ENCODE results near the gene HERPUD2. TPM values are rescaled to one million over a fixed set of nuclear protein-coding genes. Genes with fewer than 3 reads are reported as not detected.

The HERPUD2 gene
- total and polyA plus RNA-seq, 2 donors (not counting 3 experiments of a cell fraction or from before 2014, with no cell fraction given): 33.9 to 42.0 TPM

DNA sequence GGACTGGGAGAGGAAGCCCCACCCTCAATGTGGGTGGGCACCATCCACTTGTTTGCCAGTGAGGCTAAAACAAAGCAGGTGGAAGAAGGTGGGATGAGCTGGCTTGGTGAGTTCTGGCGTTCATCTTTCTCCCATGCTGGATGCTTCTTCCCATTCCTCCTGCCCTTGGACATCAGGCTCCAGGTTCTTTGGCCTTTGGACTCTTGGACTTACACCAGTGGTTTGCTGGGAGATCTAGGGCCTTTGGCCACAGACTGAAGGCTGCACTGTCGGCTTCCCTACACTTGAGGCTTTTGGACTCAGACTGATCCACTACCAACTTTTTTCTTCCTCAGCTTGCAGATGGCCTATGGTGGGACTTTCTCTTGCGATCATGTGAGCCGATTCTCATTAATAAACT, 106.3 kb downstream of the HERPUD2 start:
- Histone ChIP-seq H3K9ac (replicated peaks; ENCODE audit: extremely low read depth, insufficient read depth, low read length) (no peak overlapping the region), H3K79me2 (ENCODE audit: control insufficient read depth, insufficient read depth, low read length) (no peaks in the 10 kb centered on the region), H3K4me3 (replicated peaks in 1 of 3; ENCODE audit: insufficient read depth in 1 of 3, low read depth in 1 of 3, low read length in 3 of 3) (no peak overlapping the region), H3K4me1 (ENCODE audit: control insufficient read depth, extremely low read depth, insufficient read depth, low read length) (no peaks in the 10 kb centered on the region), H3K27ac (ENCODE audit: insufficient read depth, low read depth, low read length) (no peak overlapping the region), H3K9me3 (replicated peaks; ENCODE audit: control insufficient read depth, insufficient read depth, low read length) (no peaks in the 10 kb centered on the region), H4K20me1 (replicated peaks; ENCODE audit: control insufficient read depth, extremely low read depth, insufficient read depth, low read length) (no peaks in the 10 kb centered on the region), H3K9me1 (replicated peaks; ENCODE audit: control insufficient read depth, extremely low read depth, insufficient read depth, low read length) (no peaks in the 10 kb centered on the region), H2AFZ (ENCODE audit: low read depth, low read length) (no peak overlapping the region), H3K27me3 (ENCODE audit: control insufficient read depth in 2 of 2, insufficient read depth in 2 of 2, low read length in 2 of 2) (peaks cover 1 to 4% of the 10 kb centered on the region in 2 experiments), H3K4me2 (ENCODE audit: insufficient read depth, low read length) (no peak overlapping the region), H3K36me3 (ENCODE audit: control insufficient read depth in 2 of 2, extremely low read depth in 1 of 2, insufficient read depth in 2 of 2, low read length in 2 of 2) (no peaks in the 10 kb centered on the region)
- intact Hi-C loops (cut with micrococcal nuclease) (no loop called here), dilution Hi-C loops (cut with MboI; ENCODE audit: extremely low pct_ligation_motif_present, low sequenced_read_pairs) (no loop called here)
- no TSS peak for BruUV-seq (replicated peaks)
- ChIA-PET POLR2A (no interaction called here), CTCF (no interaction called here)
- TF ChIP-seq MYC (IDR thresholded peaks at IDR 0.05; ENCODE audit: low read depth, low read length): no peak
- TF ChIP-seq EZH2 (IDR thresholded peaks at IDR 0.05; ENCODE audit: borderline replicate concordance, low read depth, low read length, severe bottlenecking): no peak
- TF ChIP-seq, protein P1, sequence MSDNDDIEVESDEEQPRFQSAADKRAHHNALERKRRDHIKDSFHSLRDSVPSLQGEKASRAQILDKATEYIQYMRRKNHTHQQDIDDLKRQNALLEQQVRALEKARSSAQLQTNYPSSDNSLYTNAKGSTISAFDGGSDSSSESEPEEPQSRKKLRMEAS (IDR thresholded peaks at IDR 0.05; ENCODE audit: insufficient read depth, insufficient read length): no peak
- no peak for TF ChIP-seq FOS (IDR thresholded peaks at IDR 0.05; ENCODE audit: borderline replicate concordance, insufficient read depth, low read length)
- no peak for TF ChIP-seq POLR2A (IDR thresholded peaks at IDR 0.05; ENCODE audit: low read depth, low read length)
- TF ChIP-seq, protein P2, sequence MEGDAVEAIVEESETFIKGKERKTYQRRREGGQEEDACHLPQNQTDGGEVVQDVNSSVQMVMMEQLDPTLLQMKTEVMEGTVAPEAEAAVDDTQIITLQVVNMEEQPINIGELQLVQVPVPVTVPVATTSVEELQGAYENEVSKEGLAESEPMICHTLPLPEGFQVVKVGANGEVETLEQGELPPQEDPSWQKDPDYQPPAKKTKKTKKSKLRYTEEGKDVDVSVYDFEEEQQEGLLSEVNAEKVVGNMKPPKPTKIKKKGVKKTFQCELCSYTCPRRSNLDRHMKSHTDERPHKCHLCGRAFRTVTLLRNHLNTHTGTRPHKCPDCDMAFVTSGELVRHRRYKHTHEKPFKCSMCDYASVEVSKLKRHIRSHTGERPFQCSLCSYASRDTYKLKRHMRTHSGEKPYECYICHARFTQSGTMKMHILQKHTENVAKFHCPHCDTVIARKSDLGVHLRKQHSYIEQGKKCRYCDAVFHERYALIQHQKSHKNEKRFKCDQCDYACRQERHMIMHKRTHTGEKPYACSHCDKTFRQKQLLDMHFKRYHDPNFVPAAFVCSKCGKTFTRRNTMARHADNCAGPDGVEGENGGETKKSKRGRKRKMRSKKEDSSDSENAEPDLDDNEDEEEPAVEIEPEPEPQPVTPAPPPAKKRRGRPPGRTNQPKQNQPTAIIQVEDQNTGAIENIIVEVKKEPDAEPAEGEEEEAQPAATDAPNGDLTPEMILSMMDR (IDR thresholded peaks at IDR 0.05; ENCODE audit: extremely low read depth in 1 of 2, insufficient read depth in 1 of 2, low read depth in 1 of 2, low read length in 2 of 2): no peak
- no peak for TF ChIP-seq POLR2AphosphoS5 (IDR thresholded peaks at IDR 0.05; ENCODE audit: insufficient read depth, low read depth, low read length)
- no peak for TF ChIP-seq GATA2 (IDR thresholded peaks at IDR 0.05; ENCODE audit: insufficient read depth, insufficient read length, low read depth, low read length)
- no peak for TF ChIP-seq JUN (IDR thresholded peaks at IDR 0.05; ENCODE audit: borderline replicate concordance, insufficient read depth, insufficient read length, low read depth)
- FAIRE-seq (no peak), DNase-seq (ENCODE audit: low read depth, low spot score) (no peak)

Data from endothelial cell of umbilical vein (primary cell).